Measurements from ENCODE around the gene ZSCAN12.
"Not testable (repeated sequence)": the region's sequence is repeated elsewhere in the genome, so short reads cannot be mapped to it uniquely, and the experiment has no call there.

Gene ZSCAN12

DNA sequence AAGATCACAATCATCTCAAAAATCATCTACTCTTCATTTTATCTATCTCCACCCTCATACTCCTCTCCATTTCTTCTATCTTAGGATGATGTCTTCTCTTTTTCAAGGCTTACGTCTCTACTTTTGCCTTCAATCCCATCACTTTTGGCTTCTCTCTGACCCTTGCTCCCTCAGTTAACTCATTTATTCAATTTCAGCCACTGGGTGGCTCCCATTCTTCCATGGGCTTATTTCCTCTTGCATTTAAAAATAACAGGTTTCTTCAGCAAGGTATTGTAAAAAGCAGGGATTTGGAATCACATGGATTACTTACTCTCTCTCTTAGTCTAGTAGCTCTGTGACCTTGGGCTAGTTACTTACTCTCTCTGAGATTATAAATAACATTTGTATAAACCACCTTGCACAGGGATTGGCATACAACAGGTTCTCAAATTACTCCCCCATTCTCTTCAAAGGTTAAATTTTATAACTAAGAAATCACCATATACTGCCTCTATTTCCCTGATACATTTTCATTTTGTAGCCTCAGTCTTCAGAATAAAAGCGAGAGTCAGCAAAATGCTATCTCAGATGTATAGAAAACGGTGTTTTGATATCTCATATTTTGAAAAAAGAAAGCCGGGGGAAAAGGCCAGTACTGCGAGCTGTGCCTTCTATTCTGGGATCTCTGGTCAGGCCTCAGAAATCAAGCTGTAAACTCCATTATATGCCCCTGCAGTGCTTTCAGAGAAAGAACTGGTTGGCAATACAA, 5.5 kb downstream of the ZSCAN12 start:
- DNase-seq: no peak

DNA sequence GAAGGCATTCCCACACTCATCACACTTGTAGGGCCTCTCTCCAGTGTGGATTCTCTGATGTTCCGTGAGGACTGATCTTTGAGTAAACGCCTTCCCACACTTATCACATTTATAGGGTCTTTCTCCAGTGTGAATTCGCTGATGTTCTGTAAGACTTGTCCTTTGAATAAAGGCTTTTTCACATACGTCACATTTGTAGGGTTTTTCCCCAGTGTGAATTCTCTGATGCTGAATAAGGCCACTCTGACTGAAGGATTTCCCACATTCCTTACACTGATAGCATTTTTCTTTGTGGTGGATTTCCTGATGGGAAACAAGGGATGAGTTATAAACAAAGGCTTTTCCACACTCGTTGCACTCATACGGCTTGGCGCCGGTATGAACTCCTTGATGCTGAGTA, 8.9 kb downstream of the ZSCAN12 start:
- no peak for DNase-seq

DNA sequence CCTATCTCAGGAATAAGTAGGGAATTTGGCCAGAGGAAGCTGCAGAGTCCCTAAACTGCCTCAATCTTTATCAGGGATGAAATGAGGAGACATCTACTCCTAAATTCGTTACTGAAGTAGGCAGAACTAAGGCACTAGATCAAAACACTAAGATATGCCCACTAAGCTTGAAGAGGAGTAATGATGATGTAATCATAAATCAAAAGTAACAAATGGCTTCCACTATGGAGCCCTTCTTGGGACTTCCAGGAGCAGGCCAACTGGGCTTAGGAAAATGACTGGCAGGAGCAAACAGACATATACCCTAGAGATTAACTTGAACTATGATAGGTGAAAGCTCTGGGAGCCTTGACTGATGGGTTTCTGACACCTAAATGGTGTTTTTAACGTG, 15.4 kb downstream of the ZSCAN12 start:
- DNase-seq: no peak

DNA sequence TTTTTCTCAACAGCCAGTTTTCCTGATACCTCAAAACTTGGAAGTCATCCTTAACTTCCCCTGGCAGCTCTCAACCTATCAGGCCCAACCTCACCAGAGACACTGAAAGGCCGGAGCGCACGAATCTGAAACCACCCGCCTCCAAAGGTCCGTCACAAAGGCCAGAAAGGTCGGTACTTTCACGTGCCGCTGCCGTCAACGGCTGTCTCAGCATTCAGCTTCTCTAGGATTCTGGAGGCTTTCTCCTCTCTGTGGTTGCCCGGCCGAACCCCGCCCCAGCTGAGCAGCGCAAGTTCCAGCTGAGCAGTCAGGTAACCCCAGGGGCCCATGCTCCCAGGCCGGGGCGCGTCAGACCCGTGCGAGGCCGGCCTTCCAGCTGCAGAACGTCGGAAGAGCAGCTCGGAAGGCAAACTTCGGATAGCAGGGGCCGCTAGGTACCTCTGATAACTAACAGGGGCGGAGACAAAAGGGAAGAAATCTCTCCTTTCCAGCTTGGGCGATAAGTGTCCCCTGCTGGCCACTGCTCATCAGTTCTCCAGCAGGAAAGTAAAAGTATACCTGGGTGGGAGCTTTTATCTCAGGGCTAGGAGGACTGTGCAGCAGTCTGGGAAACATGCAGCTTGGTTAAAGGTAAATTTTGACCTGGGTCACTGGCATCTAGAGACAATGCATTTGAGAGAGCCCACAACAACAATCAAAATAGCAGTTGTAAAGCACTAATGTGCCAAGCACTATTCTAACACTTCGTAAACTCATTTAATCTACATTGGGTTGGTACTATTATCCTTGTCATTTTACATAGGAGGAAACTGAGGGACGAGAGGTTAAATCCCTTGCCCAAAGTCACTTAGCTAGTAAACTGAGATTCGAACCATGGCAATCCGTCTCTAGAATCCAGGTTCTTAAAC, 16.1 kb downstream of the ZSCAN12 start:
- peak; percentile 67 for DNase-seq

DNA sequence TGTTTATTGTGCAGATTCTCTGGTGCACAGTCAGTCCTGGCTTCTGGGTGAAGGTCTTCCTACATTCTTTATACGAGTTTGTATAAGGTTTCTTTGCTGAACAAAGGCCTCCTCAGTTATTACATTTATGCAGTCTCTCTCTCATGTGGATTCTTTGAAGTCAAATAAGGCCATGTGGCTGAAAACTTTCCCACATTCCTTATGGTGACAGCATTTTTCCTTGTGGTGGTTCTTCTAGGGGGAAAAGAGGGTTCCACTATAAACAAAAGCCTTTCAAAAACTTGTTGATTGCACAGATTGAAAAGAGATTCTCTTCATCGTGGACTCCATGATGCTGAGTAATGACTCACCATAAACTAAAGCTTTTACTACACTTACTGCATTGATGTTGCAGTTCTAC, 19.2 kb downstream of the ZSCAN12 start:
- DNase-seq: no peak

DNA sequence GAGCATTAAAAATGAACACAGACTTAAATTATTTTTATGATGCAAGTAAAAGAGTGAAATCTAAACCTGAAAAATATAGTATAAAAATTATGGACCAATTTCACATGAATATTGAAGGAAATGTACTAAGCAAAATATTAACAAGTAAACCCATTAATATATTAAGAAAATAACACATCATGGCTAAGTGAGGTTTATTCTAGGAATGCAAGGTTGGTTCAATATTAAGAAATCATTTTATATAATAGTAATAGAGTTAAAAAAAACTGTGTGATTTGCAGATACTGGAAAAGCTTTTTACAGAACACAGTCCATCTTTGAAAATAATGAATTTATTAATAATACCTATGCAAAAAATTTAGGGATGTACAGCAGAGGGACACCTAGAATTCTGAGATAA, 20.9 kb downstream of the ZSCAN12 start:
- DNase-seq: no peak

DNA sequence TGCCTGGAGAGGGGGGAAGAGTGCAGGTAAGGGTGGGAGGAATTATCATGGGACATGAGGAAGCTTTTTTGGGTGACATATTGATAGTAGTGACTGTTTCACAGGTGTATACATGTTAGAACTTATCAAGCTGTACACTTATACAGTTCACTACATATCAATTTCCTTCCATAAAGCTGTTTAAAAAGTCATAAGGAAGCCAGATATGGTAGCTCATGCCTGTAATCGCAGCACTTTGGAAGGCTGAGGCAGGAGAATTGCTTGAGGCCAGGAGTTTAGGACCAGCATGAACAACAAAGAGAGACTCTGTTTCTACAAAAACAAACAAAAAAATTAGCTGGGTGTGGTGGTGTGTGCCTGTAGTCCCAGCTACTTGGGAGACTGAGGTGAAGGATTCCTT, 21.7 kb downstream of the ZSCAN12 start:
- DNase-seq: no peak

DNA sequence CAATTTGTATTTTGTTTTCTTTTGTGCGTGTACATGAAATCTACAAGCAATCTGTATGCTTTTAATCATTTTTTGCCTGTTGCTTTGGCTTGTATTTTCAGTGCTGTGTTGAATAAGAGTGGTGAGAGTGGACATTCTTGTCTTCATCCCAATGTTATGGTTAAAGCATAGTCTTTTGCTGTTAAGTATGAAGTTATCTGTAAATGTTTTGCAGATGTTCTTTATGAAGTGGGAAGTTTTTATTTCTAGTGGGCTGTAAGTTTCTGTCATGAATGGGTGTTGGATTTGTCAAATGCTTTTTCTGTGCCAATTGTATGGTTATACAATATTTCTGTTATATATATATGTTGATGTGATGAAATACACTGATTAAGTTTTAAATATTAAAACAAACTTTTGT, 25.6 kb downstream of the ZSCAN12 start:
- no peak for DNase-seq

DNA sequence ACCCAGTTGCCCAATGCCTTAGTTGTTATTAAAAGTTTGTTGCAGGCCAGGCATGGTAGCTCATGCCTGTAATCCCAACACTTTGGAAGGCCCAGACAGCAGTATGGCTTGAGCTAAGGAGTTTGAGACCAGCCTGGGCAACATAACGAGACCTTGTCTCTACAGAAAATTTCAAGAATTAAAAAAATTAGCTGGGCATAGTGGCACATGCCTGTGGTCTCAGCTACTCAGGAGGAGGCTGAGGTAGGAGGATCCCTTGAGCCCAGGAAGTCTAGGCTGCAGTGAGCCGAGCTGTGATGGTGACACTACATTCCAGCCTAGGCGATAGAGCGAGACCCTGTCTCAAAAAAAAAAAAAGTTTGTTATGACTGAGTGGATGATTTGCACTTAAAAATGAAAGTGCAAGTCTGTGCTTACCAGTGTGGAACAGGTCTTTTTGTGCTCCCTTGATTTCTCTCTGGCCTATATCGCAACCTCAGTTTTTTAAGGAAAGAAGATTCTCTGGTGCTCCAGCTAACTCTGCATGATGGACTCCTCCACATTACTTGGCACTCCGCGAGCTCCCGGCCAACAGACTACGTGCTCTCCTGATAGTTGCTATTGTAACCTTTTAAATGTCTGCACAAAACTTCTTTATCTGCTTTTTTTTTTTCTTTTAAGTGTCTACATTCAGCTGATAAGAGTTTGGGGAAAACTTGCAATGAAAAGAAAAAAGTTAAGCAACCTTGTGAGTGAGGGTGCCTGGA, 27.7 kb downstream of the ZSCAN12 start:
- DNase-seq: no peak

DNA sequence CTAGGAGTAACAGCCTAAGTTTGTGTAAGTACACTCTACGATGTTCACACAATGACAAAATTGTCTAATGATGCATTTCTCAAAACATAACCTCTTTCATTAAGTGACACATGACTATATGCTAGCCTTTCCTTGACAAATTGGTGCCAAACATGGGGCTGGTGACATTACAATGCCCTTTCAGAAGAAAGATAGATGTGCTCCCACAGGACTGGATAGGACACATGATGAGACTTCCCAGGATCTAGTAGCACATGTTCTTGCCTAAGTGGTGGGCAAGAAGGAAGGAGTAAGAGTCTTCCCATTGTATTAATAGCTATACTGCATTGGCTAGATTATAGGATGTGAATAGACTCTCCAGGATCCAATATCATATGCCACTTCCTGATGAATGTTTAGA, 28.3 kb downstream of the ZSCAN12 start:
- DNase-seq: no peak

DNA sequence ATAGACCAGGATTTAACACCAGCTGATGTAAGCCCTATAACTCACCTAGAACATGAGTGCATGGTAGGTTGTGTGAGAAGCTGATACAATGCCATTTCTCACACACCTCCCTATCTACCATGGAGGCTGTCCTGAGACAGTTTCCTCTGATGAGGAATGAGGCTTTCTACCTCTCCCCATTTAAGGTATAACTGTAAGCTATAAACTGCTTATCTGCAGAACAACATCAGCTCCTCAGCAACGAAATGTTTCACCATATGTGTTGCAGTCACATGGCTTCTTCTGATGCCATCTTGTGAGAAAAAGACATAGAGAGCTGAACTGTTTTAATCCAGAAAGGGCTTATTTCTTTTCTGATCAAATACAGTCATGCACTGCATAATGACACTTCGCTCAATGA, 29.1 kb downstream of the ZSCAN12 start:
- no peak for DNase-seq

DNA sequence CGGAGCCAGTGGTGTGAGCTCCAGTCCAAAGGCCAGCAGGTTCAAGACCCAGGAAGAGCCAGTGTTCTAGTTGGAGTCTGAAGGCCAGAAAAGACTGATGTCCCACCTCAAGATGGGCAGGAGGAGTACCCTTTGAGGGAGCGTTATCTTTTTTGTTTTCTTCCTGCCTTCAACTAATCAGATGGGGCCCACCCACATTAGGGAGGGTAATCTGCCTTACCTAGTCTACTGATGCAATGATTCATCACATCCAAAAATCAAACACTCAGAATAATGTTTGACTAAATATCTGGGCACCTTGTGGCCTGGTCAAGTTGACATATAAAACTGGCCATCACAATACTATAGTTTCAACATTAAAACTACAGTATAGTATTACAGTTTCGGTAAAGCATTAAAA, 30.1 kb downstream of the ZSCAN12 start:
- no peak for DNase-seq

DNA sequence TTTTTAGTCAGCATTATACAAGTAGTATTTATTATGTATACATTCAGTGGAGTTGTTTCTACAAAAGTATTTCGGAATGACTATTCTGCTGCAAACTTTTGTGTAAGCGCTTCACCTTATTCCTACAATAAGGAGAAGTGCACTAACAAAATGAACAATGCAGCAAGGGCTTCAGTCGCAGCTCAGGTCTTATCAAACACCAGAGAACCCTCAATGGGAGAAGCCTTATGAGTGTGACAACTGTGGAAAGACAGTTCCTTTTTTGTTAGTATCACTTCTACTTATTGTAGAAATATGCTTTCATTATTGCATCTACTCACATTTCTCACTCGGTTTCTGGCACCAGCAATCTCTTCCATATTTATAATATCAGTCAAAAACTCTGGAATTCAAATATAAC, 31.0 kb downstream of the ZSCAN12 start:
- no peak for DNase-seq

DNA sequence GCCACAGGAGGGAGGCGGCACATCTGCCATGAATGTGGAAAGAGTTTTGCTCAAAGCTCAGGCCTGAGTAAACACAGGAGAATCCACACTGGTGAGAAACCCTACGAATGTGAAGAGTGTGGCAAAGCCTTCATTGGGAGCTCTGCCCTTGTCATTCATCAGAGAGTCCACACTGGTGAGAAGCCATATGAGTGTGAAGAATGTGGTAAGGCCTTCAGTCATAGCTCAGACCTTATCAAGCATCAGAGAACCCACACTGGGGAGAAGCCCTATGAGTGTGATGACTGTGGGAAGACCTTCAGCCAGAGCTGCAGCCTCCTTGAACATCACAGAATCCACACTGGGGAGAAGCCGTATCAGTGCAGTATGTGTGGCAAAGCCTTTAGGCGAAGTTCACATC, 34.0 kb downstream of the ZSCAN12 start:
- not testable (repeated sequence) for DNase-seq

DNA sequence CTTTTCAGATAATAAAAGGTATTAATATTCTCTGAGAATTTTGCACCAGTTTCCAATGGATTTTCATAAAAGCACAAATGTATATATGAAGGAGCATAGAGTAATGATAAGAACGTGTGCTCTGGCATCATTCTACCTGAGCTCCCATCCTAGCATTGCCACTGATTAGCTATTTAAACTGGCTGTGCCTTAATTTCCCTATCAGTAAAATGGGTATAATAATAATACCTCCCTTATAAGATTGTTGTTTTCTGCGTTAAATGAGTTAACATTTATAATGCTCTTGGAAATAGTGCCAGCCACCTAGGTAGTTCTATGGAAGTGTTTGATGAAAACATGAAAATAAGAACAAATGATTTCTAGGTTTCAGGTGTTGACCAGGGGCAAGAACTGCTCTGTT, 38.6 kb downstream of the ZSCAN12 start:
- no peak for DNase-seq

DNA sequence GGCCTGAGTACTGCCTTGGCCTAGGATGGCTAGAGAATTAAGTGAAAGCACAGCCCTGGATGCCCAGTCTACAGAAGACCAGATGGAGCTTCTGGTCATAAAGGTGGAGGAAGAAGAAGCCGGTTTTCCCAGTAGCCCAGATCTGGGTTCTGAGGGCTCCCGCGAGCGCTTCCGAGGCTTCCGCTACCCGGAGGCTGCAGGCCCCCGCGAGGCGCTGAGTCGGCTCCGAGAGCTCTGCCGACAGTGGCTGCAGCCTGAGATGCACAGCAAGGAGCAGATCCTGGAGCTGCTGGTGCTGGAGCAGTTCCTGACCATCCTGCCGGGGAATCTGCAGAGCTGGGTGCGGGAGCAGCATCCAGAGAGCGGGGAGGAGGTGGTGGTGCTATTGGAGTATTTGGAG, 40.0 kb downstream of the ZSCAN12 start:
- DNase-seq: not testable (repeated sequence)

DNA sequence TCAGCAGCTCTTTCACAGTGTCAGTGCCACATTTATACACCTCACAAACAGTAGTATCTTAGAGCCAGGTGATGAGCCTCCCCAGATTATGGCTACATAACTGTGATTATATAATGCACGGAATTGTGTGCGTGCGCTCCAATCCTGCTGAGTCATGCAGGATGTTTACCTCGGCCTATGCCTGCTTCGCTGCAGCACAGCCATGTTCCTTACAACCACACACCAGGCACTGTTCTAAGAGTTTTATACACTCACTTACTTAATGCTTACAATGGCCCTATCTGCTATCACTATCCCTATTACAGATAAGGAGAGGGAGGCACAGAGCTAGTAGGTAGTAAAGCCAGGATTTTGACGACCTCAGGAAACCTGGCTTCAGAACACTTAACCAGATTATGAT, 42.5 kb downstream of the ZSCAN12 start:
- no peak for DNase-seq

DNA sequence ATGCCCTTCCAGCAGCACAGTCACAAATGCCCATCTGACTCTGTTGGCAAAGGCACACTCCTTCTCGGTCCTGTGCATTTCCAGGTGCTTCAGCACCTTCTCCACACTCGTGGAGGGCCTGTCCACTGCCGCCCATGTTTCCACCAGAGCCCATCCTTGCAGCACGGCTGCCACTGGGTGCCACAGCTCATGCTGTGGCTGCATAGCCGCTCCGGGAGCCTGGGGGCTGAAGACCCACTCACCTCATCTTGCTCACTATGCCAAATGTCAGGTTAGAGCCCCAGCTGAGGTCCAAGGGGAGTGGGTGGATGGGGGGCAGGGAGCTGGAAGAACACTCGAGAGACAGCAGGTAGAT, 42.9 kb downstream of the ZSCAN12 start:
- DNase-seq: no peak

DNA sequence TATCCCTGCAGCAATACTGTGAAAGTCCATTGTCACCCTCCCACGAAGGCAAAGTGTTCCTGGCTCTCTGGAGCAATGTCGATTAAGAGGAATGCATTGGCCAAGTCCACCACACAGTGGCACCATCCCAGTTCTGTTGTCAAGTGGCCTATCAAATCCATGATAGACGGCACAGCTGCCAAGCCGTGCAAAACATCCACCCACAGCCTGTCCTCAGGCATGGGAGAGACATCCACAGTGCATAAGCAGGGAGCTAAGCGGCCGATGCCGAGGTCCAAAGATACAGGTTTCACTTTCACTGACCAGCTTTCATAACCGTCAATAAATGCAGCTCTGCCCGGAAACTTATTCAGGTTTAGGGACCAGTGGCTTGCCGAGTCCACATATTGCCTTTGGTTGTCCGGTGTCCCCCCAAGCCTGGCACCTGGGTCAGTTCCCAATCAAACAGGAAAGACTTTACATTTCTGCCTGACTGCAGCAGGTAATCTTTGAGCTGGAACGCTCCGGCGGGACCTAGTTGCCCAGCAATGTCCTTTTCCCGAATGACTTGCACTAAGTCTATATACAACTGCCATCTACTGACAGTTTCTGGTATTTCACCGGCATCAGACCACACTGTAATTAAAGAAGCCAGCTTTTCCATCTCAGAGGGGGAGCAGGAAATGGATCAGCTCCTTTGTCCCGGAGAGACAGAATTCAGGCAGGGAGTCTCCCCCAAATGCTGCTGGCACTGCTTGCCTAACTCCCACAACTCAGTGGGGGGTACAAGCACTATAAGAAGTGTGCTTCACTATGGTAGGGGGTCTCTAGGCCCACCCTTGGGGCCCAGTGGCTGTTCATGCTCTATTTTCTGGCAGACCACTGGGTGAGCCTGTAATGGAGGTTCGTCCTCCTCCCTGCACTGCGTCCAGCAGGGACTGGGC, 43.5 kb downstream of the ZSCAN12 start:
- DNase-seq: peak; percentile 81

DNA sequence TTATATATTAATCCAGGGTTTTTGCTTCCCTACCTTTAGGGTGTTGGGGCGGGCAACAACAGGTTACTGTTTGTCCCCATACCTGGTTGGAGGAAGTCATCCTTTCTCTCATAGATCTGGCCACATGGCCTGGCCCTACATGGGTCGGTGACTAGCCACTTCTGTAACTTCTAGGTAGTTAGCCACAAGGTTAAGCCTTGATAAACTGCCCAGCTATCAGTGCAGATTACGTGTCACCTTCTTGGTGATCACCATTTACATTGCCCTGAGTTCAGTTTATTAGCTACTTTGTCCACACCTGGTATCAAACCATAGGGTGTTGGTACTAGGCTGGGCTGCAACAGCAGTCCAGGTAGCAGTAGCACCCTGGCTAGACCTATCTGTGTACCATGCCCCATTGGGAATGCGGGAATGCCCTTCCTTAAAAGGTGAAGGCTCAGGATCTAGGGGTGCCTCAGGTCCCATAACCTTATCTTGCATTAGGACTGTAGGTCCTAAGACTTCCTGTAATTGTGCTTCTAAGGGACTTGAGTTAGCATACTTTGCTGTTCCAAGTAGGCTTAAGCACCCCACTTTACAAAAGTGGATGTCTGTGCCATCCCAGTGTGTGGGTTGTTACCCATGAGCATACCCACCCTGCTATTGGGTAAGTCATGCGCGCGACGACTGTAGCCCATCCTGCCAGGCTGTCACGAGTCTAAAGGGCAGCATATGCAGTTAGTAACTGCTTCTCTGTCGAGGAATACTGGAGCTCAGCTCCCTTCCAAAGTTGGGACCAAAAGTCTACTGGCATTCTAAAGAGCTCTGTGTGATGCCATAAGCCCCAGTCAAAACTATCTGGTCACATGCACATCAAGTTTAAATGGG, 44.6 kb downstream of the ZSCAN12 start:
- DNase-seq: no peak

DNA sequence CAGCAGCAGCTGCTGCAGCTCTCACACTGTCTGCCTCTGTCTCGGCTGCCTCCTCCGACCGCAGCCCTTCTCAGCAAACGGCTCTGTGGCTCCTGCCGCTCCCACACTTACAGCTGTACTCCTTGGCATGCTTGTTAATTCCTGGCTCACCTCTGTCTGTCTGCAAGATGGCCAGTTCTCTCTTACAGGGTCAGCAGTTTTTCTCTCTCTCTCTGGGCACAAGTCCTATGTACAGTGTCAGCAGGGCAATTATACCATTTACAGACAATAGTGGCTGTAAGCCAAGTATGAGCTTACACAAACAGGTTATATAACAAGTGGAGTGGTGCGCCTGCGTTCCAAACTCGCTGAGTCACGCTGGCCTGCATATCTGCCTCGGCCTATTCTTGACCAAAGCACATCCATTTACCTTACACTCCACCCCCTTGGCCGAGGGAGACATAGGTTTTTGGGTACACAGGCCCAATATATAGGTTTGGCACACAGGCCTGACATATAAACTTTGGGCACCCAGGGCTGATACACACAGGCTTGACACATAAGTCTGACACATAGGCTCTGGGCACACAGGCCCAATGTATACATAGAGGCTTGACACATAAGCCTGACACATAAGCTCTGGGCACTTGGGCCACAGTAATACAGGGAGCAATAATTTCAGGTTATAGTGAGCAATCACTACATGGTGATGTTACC, 45.4 kb downstream of the ZSCAN12 start:
- no peak for DNase-seq
